Neural cell (in vitro differentiated cells): Measurements from ENCODE around the gene ANKRD60. TPM values are rescaled to one million over a fixed set of nuclear protein-coding genes. Genes with fewer than 3 reads are reported as not detected.

Source experiments
- H2AFZ ChIP-seq: fragments of 200-600, 300-800 bp; sonication (generic), shearing (Covaris generic); 2 replicates; pipeline ENCODE4 v1.6.0; 2014; ENCODE audit warnings: low read depth, mild to moderate bottlenecking, antibody characterized with exemption, low read length, moderate library complexity
- H3F3A ChIP-seq: fragments of 200-600 bp; shearing (Covaris generic); 2 replicates; pipeline ENCODE4 v1.6.1; 2016; ENCODE audit warnings: mild to moderate bottlenecking, moderate library complexity, mixed read lengths, antibody characterized with exemption, low read length; ENCODE audit not compliant: insufficient read depth, poor library complexity, severe bottlenecking
- H3K27ac ChIP-seq: fragments of 200-600, 300-800 bp; sonication (generic), shearing (Covaris generic); 2 replicates; pipeline ENCODE4 v1.5.1; 2014; ENCODE audit warnings: mild to moderate bottlenecking, low read length, moderate library complexity
- H3K27me3 ChIP-seq: fragments of 300-800, 200-600 bp; sonication (generic), shearing (Covaris generic); 2 replicates; pipeline ENCODE4 v1.6.0; 2014; ENCODE audit warnings: mild to moderate bottlenecking, low read depth, low read length, moderate library complexity; ENCODE audit not compliant: insufficient read depth
- H3K36me3 ChIP-seq: fragments of 300-800, 200-600 bp; sonication (generic), shearing (Covaris generic); 2 replicates; pipeline ENCODE4 v1.5.1; 2014; ENCODE audit warnings: mild to moderate bottlenecking, antibody characterized with exemption, low read length, moderate library complexity; ENCODE audit not compliant: insufficient read depth
- H3K4me2 ChIP-seq: fragments of 300-800, 200-600 bp; sonication (generic), shearing (Covaris generic); 2 replicates; pipeline ENCODE4 v1.6.0; 2014; ENCODE audit warnings: mild to moderate bottlenecking, low read length
- H3K4me3 ChIP-seq: fragments of 300-800, 200-600 bp; sonication (generic), shearing (Covaris generic); 2 replicates; pipeline ENCODE4 v1.5.1; 2014; ENCODE audit warnings: mild to moderate bottlenecking, low read length, moderate library complexity
- H3K79me2 ChIP-seq: fragments of 200-600 bp; shearing (Covaris generic); replicated peaks from 2 replicates; pipeline ENCODE4 v1.6.0; 2014; ENCODE audit warnings: mild to moderate bottlenecking, low read length, moderate library complexity; ENCODE audit not compliant: insufficient read depth
- H3K9ac ChIP-seq: fragments of 300-800, 200-600 bp; sonication (generic), shearing (Covaris generic); 2 replicates; pipeline ENCODE4 v1.6.1; 2016; ENCODE audit warnings: mild to moderate bottlenecking, low read length, mixed read lengths
- H3K9me2 ChIP-seq: fragments of 200-600 bp; shearing (Covaris generic); 2 replicates; pipeline ENCODE4 v1.6.1; 2016; ENCODE audit warnings: mild to moderate bottlenecking, low read length, mixed read lengths; ENCODE audit not compliant: insufficient read depth
- H3K9me3 ChIP-seq: fragments of 200-600, 300-800 bp; sonication (generic), shearing (Covaris generic); 2 replicates; pipeline ENCODE4 v1.6.1; 2016; ENCODE audit warnings: mild to moderate bottlenecking, mixed run types, low read length, moderate library complexity, mixed read lengths
- H4K20me1 ChIP-seq: fragments of 200-600 bp; shearing (Covaris generic); 2 replicates; pipeline ENCODE4 v1.6.1; 2016; ENCODE audit warnings: mild to moderate bottlenecking, mixed run types; ENCODE audit not compliant: insufficient read depth
- EP300 ChIP-seq: fragments of 450-650 bp; conservative IDR thresholded peaks from 2 replicates; pipeline ENCODE4 v1.6.1; 2014; ENCODE audit warnings: antibody characterized with exemption, mild to moderate bottlenecking, moderate library complexity; ENCODE audit not compliant: poor library complexity, severe bottlenecking
- EZH2 ChIP-seq: fragments of 200-600, 300-800 bp; shearing (Covaris generic), sonication (generic); IDR thresholded peaks from 2 replicates; pipeline ENCODE4 v1.6.1; 2014; ENCODE audit warnings: antibody characterized with exemption, low read length, borderline replicate concordance, mild to moderate bottlenecking; ENCODE audit not compliant: insufficient read depth, poor library complexity, severe bottlenecking
- MXI1 ChIP-seq: fragments of 450-650 bp; conservative IDR thresholded peaks from 2 replicates; pipeline ENCODE4 v1.6.1; 2014; ENCODE audit warnings: antibody characterized with exemption, mild to moderate bottlenecking; ENCODE audit not compliant: poor library complexity, severe bottlenecking
- POLR2AphosphoS5 ChIP-seq: IDR thresholded peaks from 2 replicates; pipeline ENCODE4 v1.6.1; 2012
- RAD21 ChIP-seq: fragments of 450-650 bp; conservative IDR thresholded peaks from 2 replicates; pipeline ENCODE4 v1.6.1; 2014; ENCODE audit warnings: antibody characterized with exemption, mild to moderate bottlenecking, moderate library complexity
- SMC3 ChIP-seq: fragments of 450-650 bp; conservative IDR thresholded peaks from 2 replicates; pipeline ENCODE4 v1.6.1; 2014; ENCODE audit warnings: antibody characterized with exemption, mild to moderate bottlenecking, moderate library complexity; ENCODE audit not compliant: poor library complexity
- TAF1 ChIP-seq: IDR thresholded peaks from 2 replicates; pipeline ENCODE4 v1.6.1; 2012; ENCODE audit warnings: low read depth
- polyA plus RNA-seq: library from polyadenylated mRNA; depleted of rRNA; stranded (reverse); fragments of >200 nt; gene quantifications from 2 replicates; pipeline ENCODE4 v1.2.3, GENCODE V29; 2014
- TF ChIP-seq, protein P1 (sequence below): fragments of 450-650 bp; IDR thresholded peaks from 2 replicates; pipeline ENCODE4 v1.5.1; 2014; ENCODE audit warnings: antibody characterized with exemption, mild to moderate bottlenecking, moderate library complexity; ENCODE audit not compliant: poor library complexity, severe bottlenecking
- TF ChIP-seq, protein P2 (sequence below): IDR thresholded peaks from 2 replicates; pipeline ENCODE4 v1.6.1; 2012; ENCODE audit warnings: borderline replicate concordance

Gene ANKRD60
- polyA plus RNA-seq, 1 donor from 2014 or later = not detected

DNA sequence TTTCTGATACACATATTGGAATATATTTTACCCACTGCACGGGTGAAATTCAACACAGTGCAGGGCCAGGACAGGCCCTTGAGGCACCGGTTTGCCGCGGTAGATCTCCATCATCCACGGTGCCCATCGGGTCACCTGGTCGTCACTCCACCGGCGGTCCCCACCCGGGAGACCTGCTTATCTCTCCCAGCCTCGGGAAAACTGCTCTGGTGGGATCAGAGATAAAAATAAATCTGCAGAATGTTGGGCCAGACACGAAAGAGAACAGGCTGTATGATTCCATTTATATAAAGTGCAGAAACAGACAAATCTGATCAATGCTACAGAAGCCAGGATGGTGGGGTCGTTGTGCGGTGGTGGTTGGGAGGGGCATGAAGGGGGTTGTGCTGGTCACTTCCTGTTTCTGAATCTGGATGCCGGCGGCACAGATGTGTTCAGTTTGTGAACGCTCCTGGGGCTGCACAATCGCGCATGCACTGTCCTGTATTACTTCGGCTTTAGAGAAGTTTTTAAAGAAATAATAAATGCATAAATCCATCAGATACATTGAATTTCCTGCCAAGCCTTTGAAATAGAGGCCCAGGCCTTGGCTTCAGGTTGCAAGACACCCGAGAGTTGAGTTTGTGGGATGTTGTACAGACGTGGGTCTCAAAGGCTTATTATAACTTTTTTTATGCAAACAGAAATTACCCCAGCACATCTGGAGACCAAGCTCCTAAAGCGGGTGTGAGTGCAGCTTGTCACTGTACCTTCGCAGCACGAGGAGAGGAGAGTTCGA, 54.3 kb downstream of the ANKRD60 start:
- no peak overlapping the region for H3K4me2 ChIP-seq

DNA sequence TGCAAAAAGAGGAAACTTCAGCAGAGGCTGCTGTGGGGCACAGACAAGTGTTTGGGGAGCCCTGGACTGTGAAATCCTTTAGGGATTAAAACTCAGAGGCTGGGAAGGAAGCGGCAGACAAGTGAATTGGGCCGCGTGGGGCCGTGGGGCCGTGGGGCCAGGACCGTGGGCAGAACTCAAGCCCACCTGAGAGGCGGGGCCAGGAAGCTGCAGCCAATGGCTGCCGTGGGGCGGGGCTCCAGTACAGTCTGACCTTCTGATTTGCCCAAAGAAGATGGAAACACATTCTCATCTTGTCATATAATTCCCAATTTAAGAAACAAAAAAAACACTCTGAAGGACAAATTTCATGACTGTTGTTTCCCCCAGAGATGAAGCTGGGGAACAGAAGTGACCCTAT, 55.4 kb downstream of the ANKRD60 start:
- H3K9me2 ChIP-seq = no peaks in the 10 kb centered on the region
- H3K27ac ChIP-seq = no peak overlapping the region
- no peak overlapping the region for H3K9ac ChIP-seq
- no peaks in the 10 kb centered on the region for H3K79me2 ChIP-seq
- H4K20me1 ChIP-seq = no peaks in the 10 kb centered on the region
- no peak overlapping the region for H3K4me3 ChIP-seq
- TF ChIP-seq MXI1 (no peak), EZH2 (no peak), TAF1 (no peak)
- TF ChIP-seq, protein P1, sequence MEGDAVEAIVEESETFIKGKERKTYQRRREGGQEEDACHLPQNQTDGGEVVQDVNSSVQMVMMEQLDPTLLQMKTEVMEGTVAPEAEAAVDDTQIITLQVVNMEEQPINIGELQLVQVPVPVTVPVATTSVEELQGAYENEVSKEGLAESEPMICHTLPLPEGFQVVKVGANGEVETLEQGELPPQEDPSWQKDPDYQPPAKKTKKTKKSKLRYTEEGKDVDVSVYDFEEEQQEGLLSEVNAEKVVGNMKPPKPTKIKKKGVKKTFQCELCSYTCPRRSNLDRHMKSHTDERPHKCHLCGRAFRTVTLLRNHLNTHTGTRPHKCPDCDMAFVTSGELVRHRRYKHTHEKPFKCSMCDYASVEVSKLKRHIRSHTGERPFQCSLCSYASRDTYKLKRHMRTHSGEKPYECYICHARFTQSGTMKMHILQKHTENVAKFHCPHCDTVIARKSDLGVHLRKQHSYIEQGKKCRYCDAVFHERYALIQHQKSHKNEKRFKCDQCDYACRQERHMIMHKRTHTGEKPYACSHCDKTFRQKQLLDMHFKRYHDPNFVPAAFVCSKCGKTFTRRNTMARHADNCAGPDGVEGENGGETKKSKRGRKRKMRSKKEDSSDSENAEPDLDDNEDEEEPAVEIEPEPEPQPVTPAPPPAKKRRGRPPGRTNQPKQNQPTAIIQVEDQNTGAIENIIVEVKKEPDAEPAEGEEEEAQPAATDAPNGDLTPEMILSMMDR = no peak
- TF ChIP-seq, protein P2, sequence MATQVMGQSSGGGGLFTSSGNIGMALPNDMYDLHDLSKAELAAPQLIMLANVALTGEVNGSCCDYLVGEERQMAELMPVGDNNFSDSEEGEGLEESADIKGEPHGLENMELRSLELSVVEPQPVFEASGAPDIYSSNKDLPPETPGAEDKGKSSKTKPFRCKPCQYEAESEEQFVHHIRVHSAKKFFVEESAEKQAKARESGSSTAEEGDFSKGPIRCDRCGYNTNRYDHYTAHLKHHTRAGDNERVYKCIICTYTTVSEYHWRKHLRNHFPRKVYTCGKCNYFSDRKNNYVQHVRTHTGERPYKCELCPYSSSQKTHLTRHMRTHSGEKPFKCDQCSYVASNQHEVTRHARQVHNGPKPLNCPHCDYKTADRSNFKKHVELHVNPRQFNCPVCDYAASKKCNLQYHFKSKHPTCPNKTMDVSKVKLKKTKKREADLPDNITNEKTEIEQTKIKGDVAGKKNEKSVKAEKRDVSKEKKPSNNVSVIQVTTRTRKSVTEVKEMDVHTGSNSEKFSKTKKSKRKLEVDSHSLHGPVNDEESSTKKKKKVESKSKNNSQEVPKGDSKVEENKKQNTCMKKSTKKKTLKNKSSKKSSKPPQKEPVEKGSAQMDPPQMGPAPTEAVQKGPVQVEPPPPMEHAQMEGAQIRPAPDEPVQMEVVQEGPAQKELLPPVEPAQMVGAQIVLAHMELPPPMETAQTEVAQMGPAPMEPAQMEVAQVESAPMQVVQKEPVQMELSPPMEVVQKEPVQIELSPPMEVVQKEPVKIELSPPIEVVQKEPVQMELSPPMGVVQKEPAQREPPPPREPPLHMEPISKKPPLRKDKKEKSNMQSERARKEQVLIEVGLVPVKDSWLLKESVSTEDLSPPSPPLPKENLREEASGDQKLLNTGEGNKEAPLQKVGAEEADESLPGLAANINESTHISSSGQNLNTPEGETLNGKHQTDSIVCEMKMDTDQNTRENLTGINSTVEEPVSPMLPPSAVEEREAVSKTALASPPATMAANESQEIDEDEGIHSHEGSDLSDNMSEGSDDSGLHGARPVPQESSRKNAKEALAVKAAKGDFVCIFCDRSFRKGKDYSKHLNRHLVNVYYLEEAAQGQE = no peak
- no peak overlapping the region for H3K4me2 ChIP-seq
- H3K36me3 ChIP-seq = no peaks in the 10 kb centered on the region
- H3K9me3 ChIP-seq = no peaks in the 10 kb centered on the region
- H3K27me3 ChIP-seq = no peaks in the 10 kb centered on the region
- H3F3A ChIP-seq = no peaks in the 10 kb centered on the region
- H2AFZ ChIP-seq = no peak overlapping the region

More for the DNA sequence above, 54.3 kb downstream of the ANKRD60 start:
- H3K27ac ChIP-seq = no peak overlapping the region
- no peak overlapping the region for H2AFZ ChIP-seq
- TF ChIP-seq EP300 (no peak), RAD21 (no peak), TAF1 (no peak), MXI1 (no peak), EZH2 (no peak), POLR2AphosphoS5 (no peak), SMC3 (no peak)
- TF ChIP-seq, protein P2 = no peak
- TF ChIP-seq, protein P1 = no peak
- H3K36me3 ChIP-seq = no peaks in the 10 kb centered on the region
- H3K9me2 ChIP-seq = no peaks in the 10 kb centered on the region
- H3K9ac ChIP-seq = no peak overlapping the region
- H4K20me1 ChIP-seq = no peaks in the 10 kb centered on the region
- H3K79me2 ChIP-seq = no peaks in the 10 kb centered on the region
- H3K27me3 ChIP-seq = peaks cover under 1% of the 10 kb centered on the region
- no peak overlapping the region for H3K4me3 ChIP-seq
- H3K9me3 ChIP-seq = no peaks in the 10 kb centered on the region
- no peaks in the 10 kb centered on the region for H3F3A ChIP-seq
